Activated CD4-positive, alpha-beta memory T cell treated with anti-CD3 and anti-CD28 coated beads, Interleukin-2, amount 10 ng/mL, durations not matched to agents 7 days and 5 days (primary cell): ENCODE results near the gene EPB42. TPM values are rescaled to one million over a fixed set of nuclear protein-coding genes. Genes with fewer than 3 reads are reported as not detected.
"Not testable (repeated sequence)": the region's sequence is repeated elsewhere in the genome, so short reads cannot be mapped to it uniquely, and the experiment has no call there.

Experiments
- CTCF ChIA-PET: fragments of 350-600 bp; sonication (Branson Sonifier 250); formaldehyde crosslinking; loops from one replicate; lab custom pipeline; 2021; ENCODE audit warnings: antibody characterized with exemption, inconsistent platforms; lab: Charles Lee
- POLR2A ChIA-PET: fragments of 350-600 bp; sonication (Branson Sonifier 250); formaldehyde crosslinking; loops from one replicate; lab custom pipeline; 2021; ENCODE audit warnings: antibody characterized with exemption; lab: Charles Lee
- DNase-seq: peaks from one replicate; pipeline ENCODE4 v3.0.0-alpha.2; 2020
- H3K27ac Mint-ChIP-seq: one replicate; pipeline ENCODE4 v1.8.0; 2021; ENCODE audit warnings: mild to moderate bottlenecking, mixed read lengths
- H3K27me3 Mint-ChIP-seq: one replicate; pipeline ENCODE4 v1.8.0; 2021; ENCODE audit warnings: mixed read lengths
- H3K36me3 Mint-ChIP-seq: one replicate; pipeline ENCODE4 v1.8.0; 2021; ENCODE audit warnings: low read depth, mixed read lengths
- H3K4me1 Mint-ChIP-seq: one replicate; pipeline ENCODE4 v1.8.0; 2021; ENCODE audit warnings: mixed read lengths
- H3K4me3 Mint-ChIP-seq: one replicate; pipeline ENCODE4 v1.8.0; 2021; ENCODE audit warnings: mild to moderate bottlenecking, mixed read lengths
- H3K9me3 Mint-ChIP-seq: one replicate; pipeline ENCODE4 v1.8.0; 2021; ENCODE audit warnings: mixed read lengths
- total RNA-seq, 2 experiments: library from RNA; stranded (reverse); gene quantifications; one replicate each; pipeline ENCODE4 v1.2.3, GENCODE V29; 2021

EPB42 gene
- total RNA-seq, 2 experiments from 2014 or later, result not detected

- ChIA-PET POLR2A (no interaction called here), CTCF (interaction anchor here (0.6 to 1.2 kb wide), 2 partner anchors 9 to 12 kb away, joined by 3 to 4 read pairs; no protein-coding TSS in a partner anchor)
- Mint-ChIP-seq H3K4me1 (peaks cover 18% of the 10 kb centered on the region), H3K36me3 (no peaks in the 10 kb centered on the region), H3K9me3 (no peaks in the 10 kb centered on the region), H3K27me3 (peaks cover 3% of the 10 kb centered on the region), H3K4me3 (no peak overlapping the region), H3K27ac (no peak overlapping the region)
- DNase-seq, result no peak
Observed at GRCh38 chr15:43237842-43238470, 17.1 kb upstream of the EPB42 start.

GRCh38 chr15:43235536-43235935 is 14.7 kb upstream of the EPB42 start:
- H3K4me1 Mint-ChIP-seq, result peaks cover 18% of the 10 kb centered on the region
- peaks cover 3% of the 10 kb centered on the region for H3K27me3 Mint-ChIP-seq
- POLR2A ChIA-PET, result no interaction called here
- DNase-seq, result no peak
- no peak overlapping the region for H3K4me3 Mint-ChIP-seq
- H3K27ac Mint-ChIP-seq, result no peak overlapping the region
- CTCF ChIA-PET, result interaction anchor here (1.4 kb wide), 1 partner anchor 10 kb away, joined by 3 read pairs; no protein-coding TSS in a partner anchor
- H3K36me3 Mint-ChIP-seq, result no peaks in the 10 kb centered on the region
- H3K9me3 Mint-ChIP-seq, result no peaks in the 10 kb centered on the region

- H3K4me1 Mint-ChIP-seq, result no peaks in the 10 kb centered on the region
- CTCF ChIA-PET, result interaction anchor here (1.0 to 1.1 kb wide), 3 partner anchors 28 to 53 kb away, joined by 3 to 5 read pairs (median 4); no protein-coding TSS in a partner anchor
Observed at GRCh38 chr15:43232289-43232874, 11.6 kb upstream of the EPB42 start.

GRCh38 chr15:43230640-43231115 is 9.9 kb upstream of the EPB42 start:
- Mint-ChIP-seq H3K4me3 (no peak overlapping the region), H3K4me1 (peaks cover 3% of the 10 kb centered on the region), H3K27me3 (peaks cover 3% of the 10 kb centered on the region), H3K27ac (no peak overlapping the region), H3K9me3 (no peaks in the 10 kb centered on the region), H3K36me3 (no peaks in the 10 kb centered on the region)
- CTCF ChIA-PET, result interaction anchor here (0.7 kb wide), 2 partner anchors 15 to 55 kb away, joined by 3 to 4 read pairs; no protein-coding TSS in a partner anchor
- no peak for DNase-seq
- POLR2A ChIA-PET, result no interaction called here

More at GRCh38 chr15:43232289-43232874, 11.6 kb upstream of the EPB42 start:
- POLR2A ChIA-PET, result no interaction called here
- Mint-ChIP-seq H3K4me3 (no peak overlapping the region), H3K36me3 (no peaks in the 10 kb centered on the region), H3K27ac (no peak overlapping the region), H3K9me3 (no peaks in the 10 kb centered on the region), H3K27me3 (peaks cover 3% of the 10 kb centered on the region)
- DNase-seq, result no peak

GRCh38 chr15:43229977-43230376 is 9.2 kb upstream of the EPB42 start:
- ChIA-PET CTCF (interaction anchor here (0.7 to 1.4 kb wide), 4 partner anchors 26 to 55 kb away, joined by 3 to 4 read pairs (median 4); no protein-coding TSS in a partner anchor), POLR2A (no interaction called here)
- Mint-ChIP-seq H3K4me1 (peaks cover 5% of the 10 kb centered on the region), H3K9me3 (no peaks in the 10 kb centered on the region), H3K27ac (no peak overlapping the region), H3K27me3 (peaks cover 3% of the 10 kb centered on the region), H3K36me3 (no peaks in the 10 kb centered on the region), H3K4me3 (no peak overlapping the region)
- DNase-seq, result no peak

GRCh38 chr15:43226436-43227305 is 5.9 kb upstream of the EPB42 start:
- H3K27me3 Mint-ChIP-seq, result peaks cover 3% of the 10 kb centered on the region
- no peak overlapping the region for H3K27ac Mint-ChIP-seq
- ChIA-PET CTCF (interaction anchor here (1.5 to 3.2 kb wide), 15 partner anchors 10 to 144 kb away, joined by 3 to 162 read pairs (median 7); partner anchors contain the start of genes TGM5, TUBGCP4 and ZSCAN29), POLR2A (interaction anchor here (1.1 to 2.2 kb wide), 2 partner anchors 59 to 507 kb away, joined by 3 to 13 read pairs; no protein-coding TSS in a partner anchor)
- no peaks in the 10 kb centered on the region for H3K9me3 Mint-ChIP-seq
- no peak overlapping the region for H3K4me3 Mint-ChIP-seq
- no peak for DNase-seq
- peaks cover 5% of the 10 kb centered on the region for H3K4me1 Mint-ChIP-seq
- no peaks in the 10 kb centered on the region for H3K36me3 Mint-ChIP-seq

- H3K36me3 Mint-ChIP-seq, H3K4me1 Mint-ChIP-seq, DNase-seq, H3K27ac Mint-ChIP-seq, H3K27me3 Mint-ChIP-seq, H3K9me3 Mint-ChIP-seq, H3K4me3 Mint-ChIP-seq: not testable (repeated sequence)
- CTCF ChIA-PET, result interaction anchor here (0.9 to 3.2 kb wide), 28 partner anchors 8 to 520 kb away, joined by 3 to 162 read pairs (median 4); partner anchors contain the start of genes PDIA3, TGM5, TUBGCP4 and ZSCAN29
- POLR2A ChIA-PET, result interaction anchor here (1.1 to 2.2 kb wide), 2 partner anchors 60 to 508 kb away, joined by 3 to 13 read pairs; no protein-coding TSS in a partner anchor
Observed at GRCh38 chr15:43225950-43226255, 5.1 kb upstream of the EPB42 start.

GRCh38 chr15:43225201-43225949 is 4.6 kb upstream of the EPB42 start:
- Mint-ChIP-seq H3K4me3 (no peak overlapping the region), H3K27ac (no peak overlapping the region), H3K9me3 (no peaks in the 10 kb centered on the region), H3K4me1 (peaks cover 5% of the 10 kb centered on the region), H3K36me3 (no peaks in the 10 kb centered on the region), H3K27me3 (peaks cover 5% of the 10 kb centered on the region)
- CTCF ChIA-PET, result interaction anchor here (0.5 to 3.2 kb wide), 32 partner anchors 8 to 1114 kb away, joined by 3 to 162 read pairs (median 4); partner anchors contain the start of genes PDIA3, TGM5, TUBGCP4 and ZSCAN29
- peak; percentile 54 for DNase-seq
- POLR2A ChIA-PET, result interaction anchor here (1.1 to 2.2 kb wide), 2 partner anchors 60 to 508 kb away, joined by 3 to 13 read pairs; no protein-coding TSS in a partner anchor

- Mint-ChIP-seq H3K27ac (no peak overlapping the region), H3K4me1 (peaks cover 5% of the 10 kb centered on the region), H3K9me3 (peaks cover 3% of the 10 kb centered on the region), H3K36me3 (no peaks in the 10 kb centered on the region), H3K27me3 (peaks cover 11% of the 10 kb centered on the region), H3K4me3 (no peak overlapping the region)
- ChIA-PET POLR2A (no interaction called here), CTCF (no interaction called here)
- DNase-seq, result no peak
Observed at GRCh38 chr15:43221422-43221821, 604 bp upstream of the EPB42 start.

- no peak for DNase-seq
- ChIA-PET POLR2A (no interaction called here), CTCF (interaction anchor here (0.9 to 1.7 kb wide), 2 partner anchors 36 to 65 kb away, joined by 3 to 4 read pairs; no protein-coding TSS in a partner anchor)
- Mint-ChIP-seq H3K4me1 (no peaks in the 10 kb centered on the region), H3K27me3 (peaks cover 11% of the 10 kb centered on the region), H3K36me3 (no peaks in the 10 kb centered on the region), H3K9me3 (peaks cover 3% of the 10 kb centered on the region), H3K4me3 (no peak overlapping the region), H3K27ac (no peak overlapping the region)
Observed at GRCh38 chr15:43219929-43220928, 589 bp downstream of the EPB42 start.
